ENCODE measurements around the gene COL2A1.

Gene COL2A1

DNA sequence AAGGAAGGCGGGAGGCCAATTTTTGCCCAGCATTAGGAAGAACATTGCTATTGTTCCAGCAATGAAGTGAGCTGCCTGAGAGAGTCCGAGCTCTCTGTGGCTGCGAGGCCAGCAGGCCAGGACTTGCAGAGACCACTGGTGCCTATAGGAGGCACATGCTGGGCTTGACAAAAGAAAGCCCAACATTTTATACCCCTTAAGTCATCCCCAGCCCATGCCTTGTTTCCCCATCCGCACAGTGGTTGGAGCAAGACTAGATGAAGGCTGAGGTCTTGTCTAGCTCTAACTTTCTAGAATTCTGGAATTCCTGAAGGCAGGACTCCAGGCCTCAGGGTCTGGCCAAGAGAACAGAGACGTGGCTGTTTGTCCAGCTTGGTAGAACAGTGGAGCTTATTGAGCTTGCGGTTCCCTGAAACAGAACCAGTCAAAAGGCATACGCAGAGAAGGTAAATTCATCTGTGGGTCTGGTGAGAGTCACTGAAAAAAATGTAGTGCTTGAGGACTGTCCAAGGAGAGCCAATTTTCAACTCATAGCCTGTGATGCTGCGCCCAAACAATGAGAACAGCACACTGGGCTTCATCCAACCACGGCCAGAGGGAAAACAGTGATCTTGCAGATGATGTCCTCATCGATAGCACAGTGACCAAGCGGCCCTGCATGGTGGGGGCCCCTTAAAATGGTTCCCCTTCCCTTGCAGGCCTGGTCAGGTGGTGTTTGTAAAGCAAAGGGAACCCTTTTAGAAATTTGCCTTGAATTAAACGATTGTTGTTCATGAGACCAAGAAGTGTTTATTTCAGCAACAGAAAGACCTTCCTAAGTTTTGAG, 27.1 kb upstream of the COL2A1 start:
- in situ Hi-C loops (cut with MboI; ENCODE audit: low sequenced_read_pairs): no loop called here

DNA sequence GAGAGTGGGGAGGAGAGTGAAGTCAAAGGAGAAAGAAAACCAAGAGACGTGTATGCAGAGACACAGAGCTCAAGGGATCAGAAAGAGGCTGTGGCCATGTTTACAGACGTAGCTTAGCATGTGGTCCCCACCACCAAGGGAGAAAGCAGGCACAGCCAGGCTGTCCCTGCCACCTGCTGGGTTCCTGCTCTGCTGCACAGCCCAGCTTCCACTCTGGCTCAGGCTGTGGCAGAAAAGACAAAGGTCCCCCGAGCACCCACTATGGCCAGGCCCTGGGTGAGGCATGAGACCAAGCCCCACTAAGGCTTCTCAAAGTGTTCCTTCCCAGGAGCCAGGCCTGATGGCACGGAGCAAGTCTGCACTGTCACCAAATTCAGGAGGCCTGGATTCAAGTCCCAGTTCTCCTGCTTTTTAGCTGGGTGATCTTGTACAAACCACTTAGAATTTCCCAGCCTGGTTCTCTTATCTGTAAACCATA, 25.9 kb upstream of the COL2A1 start:
- in situ Hi-C loops (cut with MboI; ENCODE audit: low sequenced_read_pairs): no loop called here

DNA sequence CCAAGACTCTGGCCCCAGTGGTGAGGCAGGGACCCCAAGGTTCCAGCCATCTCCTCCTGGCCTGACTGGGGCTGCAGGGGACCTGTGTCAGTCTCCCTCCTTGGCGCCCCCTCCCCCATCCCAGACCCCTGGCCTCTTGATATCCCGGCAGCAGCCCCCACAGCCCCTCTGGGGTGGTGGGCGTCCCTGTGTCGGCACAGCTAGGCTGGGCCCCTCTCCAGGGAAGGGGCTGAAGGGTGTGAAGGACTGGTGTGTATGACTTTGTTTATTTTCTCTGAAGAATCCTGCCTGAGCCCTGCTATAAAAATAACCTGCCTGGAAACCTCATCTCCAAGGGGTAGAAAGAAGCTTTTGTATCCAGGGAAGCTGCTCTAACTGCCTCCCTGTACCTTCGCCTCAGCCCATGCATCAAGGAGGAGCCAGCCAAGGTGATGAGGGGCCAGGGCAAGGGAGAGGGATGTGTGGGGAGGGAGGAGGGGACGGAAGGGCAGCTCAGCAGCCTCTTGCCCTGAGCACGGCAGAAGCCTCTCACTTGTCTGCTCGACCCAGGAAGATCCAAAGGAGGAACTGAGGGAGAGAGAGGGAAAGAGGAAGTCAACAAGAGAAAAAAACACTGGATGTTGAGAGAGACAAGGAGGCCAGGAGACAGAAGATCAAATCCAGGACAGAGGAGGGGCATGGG, 25.4 kb upstream of the COL2A1 start:
- in situ Hi-C loops (cut with MboI; ENCODE audit: low sequenced_read_pairs): no loop called here

DNA sequence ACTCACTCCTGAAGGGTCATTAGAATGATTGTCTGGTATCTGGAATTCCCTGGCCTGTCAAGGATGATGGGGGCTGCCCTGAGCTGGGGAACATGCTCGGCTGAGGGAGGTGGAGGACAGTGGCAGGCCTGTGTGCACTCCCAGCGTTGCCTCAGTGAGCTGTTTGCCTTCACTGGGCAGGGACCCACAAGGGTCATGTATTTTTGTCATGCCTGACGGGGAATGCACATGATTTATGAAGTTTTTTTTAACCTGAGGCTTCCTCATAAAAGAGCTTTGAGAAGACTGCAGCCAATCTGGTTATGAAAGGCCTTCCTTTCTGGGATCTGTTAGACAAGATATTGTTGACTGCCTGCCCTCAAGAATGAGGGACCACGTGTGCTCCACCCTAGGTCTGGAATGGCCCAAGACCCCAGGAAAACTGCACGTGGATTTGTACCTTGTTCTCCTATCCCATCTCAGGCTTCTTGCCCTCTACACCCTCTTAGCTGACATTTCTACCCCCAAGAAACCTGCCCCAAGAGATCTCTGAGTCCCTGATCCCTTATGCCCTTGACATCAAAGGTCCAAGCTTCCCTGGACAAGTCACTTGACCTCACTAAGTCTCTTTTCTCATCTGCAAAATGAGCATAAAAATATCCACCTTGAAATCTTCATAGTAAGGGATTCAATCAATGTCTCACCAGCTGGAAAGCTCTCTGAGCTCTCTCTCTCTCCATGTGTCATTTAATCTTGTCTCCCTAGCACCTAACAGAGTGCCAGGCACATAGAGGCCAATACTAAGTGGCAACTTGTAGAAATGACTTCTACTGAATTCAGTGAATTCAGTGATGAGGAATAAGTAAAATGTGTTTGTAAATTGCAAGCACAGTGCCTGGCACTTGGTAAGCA, 24.5 kb upstream of the COL2A1 start:
- in situ Hi-C loops (cut with MboI; ENCODE audit: low sequenced_read_pairs): no loop called here

DNA sequence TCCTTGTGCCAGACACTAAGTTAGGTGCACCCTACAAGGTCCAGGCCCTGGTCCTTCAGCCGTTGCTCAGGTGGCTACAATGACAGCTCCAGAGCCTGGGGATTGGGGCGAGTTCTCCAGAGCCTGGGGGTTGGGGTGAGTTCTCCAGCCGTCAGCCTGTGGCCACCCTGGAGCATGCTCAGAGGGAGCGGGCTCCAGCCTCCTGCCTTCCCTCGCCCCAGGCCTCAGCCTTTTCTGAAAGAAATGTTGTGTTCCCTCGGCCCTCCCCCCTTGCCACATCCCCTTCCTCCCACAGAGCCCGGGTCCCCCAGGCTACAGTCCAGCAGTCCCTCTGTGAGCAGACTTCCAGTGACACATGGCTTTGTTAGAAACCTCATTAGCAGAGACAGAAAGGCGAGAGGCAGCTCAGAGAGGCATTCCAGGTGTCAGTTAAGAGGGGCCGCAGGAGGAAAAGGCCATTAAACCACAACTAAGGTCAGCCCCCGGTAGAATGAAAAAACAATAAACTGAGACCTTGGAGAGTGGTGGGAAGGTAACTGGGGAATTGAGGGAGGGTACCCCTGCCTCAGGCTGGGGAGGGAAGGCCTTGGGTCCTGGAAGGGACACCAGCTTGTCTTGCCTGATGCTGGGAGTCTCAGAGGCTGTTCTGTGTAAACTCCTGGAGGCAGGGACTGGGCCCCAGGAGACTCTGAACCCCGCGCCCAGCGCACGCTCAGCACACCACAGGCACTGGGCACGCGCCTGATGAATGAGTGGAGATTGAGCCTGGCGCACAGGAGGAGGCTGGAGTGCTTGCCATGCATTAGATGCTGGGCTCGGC, 23.1 kb upstream of the COL2A1 start:
- in situ Hi-C loops (cut with MboI; ENCODE audit: low sequenced_read_pairs): no loop called here

DNA sequence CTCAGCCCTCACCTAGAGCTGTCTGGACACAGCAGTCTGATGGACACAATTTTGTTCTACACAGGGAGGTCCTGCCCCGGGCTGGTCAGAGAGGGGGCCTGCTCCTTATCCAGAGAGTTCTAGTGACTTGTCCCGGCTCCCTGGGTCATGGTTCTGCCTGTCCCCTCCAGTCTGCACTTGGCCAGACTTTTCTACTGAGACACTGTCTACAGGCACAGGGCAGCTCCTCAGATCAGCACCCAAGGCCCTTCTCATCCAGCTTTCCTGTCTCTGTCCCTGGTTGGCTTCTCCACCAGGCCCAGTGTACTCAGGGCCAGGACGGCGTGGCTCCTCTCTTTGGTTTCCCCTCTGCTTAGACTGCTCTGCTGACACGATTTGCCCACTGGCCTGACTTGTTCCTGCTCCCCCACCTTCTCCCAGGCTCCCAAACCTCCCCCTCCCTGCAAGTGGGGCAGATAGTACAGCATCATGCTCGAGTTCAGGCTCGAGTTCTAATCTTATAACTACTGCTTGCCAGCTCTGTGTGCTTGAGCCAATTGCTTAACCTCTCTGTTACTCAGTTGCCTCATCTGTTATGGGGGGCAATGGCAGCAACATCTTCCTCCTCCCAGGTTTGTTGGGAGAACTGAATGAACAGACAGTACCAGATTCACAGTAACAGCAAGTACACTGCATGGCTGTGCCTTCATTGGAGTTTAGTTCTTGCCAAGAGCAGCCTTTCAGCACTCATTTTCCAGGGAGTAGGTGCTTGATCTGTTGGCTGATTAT, 22.0 kb upstream of the COL2A1 start:
- in situ Hi-C loops (cut with MboI; ENCODE audit: low sequenced_read_pairs): no loop called here

DNA sequence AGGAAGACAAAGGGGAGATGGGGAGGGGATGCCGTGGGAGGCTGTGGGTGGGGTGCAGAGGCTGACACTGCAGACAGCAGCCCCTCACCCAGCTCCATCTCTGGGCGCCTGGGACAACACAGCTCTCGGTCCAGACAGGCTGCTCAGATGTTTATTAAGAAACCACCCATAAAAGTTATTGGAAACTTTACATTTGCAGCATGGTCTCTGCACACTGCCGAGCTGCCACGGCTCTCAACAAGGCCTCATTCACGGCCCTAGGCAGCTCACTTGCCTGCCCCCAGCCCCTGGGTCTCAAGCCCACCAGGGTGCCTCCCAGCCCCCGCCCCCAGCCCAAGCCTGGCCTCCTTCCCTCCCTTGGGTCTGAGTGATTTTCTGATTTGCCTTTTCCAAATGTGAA, 21.0 kb upstream of the COL2A1 start:
- in situ Hi-C loops (cut with MboI; ENCODE audit: low sequenced_read_pairs): no loop called here

DNA sequence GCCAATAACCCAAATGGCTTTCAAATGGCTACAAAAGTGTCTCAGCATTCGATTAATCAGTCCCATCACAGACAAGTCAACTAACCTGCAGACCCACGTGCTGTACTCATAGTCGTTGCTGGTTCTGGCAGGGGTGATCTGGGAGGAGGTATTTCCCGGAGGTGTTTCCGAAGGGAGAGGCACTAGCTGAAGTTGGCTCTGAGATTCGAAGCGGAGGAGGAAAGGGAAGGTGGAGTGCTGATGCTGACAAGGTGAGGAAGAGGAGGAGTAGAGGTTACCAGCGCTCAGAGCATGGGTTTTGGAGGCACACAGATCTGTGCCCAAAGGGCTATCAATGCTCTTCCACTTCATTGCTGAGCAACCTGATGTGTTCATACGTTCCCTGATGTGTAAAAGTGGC, 20.5 kb upstream of the COL2A1 start:
- in situ Hi-C loops (cut with MboI; ENCODE audit: low sequenced_read_pairs): no loop called here

DNA sequence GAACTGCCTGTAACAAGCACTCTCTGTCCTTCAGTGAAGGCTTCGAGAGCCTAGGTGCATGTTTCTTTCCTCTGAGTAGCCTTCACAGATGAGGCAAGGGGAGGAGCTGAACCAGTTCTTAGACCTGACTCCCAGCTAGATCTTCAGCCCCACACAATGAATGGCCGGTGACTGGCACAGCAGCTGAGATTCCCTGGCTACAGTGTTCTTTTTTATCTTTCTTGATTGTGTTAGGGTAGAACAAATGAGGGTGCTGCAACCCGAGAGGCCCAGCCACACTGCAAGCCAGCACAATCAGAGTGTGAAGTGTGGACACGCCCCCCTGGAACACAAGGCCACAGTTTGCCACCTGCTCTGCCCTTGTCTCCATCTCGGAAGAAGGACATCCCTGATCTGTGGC, 19.1 kb upstream of the COL2A1 start:
- in situ Hi-C loops (cut with MboI; ENCODE audit: low sequenced_read_pairs): no loop called here

DNA sequence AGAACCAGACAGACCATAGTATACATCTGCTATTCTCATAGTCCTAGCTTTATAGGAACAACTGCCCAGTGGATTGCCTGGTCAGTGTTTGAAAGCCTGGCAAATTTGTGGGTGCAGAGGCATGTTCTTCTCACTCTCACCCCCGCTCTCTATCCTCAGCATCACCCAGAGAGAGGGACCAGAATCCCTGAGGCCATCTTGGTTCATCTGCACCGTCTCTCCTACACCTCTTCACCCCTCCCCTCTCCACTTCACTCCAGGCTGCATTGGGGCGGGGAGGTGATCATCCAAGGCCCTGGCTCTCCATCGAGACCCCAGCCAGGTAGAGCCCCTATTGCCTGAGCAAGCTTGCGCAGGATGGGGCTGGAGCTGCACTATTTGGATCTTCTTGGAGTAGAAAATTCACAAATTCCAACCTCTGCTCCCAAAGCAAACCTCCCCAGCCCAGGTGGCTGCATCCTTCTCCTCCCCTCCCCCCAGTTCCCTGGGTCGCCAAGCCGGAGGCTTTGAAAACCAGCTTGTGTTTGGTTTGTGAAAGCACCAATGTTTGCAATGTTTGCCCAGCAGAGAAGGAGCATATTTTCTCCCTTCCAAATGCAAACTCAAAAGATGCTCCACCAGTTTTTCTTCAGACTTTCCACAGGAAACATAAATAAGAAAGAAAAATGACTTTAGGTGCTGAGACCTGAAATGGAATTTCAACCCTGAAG, 18.6 kb upstream of the COL2A1 start:
- in situ Hi-C loops (cut with MboI; ENCODE audit: low sequenced_read_pairs): no loop called here

DNA sequence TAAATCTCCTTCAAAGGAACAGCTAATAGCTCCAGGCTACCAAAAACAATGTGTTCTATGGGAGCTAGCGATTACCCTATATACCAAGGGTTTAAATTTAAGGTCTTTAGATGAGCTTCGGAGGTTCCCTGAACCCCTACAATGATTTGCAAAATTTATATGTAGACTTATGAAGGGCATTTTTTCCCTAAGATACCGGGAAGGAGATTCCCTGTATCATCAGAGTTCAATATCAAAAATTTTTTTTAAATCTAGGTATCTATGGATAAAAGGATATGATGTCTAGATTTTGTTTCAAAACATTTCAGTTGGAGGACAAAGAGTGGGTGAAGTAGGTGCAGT, 17.9 kb upstream of the COL2A1 start:
- in situ Hi-C loops (cut with MboI; ENCODE audit: low sequenced_read_pairs): no loop called here

DNA sequence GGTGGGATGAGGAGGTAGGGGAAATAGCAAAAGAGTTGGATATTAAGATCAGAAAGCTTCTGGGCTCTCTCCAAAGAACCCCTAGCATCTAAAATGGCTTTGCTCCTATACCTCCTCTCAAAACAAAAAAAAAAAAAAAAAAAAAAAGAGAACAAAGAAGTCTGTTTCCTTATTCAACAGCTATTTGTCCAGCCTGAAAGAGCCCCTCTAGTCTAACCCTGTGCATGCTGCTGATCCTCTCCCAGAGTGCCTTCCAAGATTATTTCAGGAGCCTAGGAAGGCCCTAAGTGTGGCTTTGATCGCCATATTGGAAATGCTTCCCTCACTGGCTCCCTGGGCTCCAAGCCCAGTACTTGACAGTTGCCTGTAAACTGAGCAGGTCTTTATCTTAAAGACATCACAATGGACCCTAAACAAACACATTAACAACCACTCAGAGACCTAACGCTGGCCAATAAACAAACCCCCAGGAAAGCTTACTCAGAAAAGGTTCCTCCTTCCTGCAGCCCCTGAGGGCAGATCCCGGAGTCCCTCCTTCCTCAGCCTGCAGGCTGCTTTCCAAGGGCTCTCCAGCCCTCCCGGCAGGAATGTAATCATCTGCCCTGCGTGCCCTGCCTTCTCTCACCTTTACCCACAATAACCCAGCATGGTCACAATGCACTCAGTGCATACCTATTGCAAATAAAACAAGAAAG, 17.4 kb upstream of the COL2A1 start:
- in situ Hi-C loops (cut with MboI; ENCODE audit: low sequenced_read_pairs): no loop called here

DNA sequence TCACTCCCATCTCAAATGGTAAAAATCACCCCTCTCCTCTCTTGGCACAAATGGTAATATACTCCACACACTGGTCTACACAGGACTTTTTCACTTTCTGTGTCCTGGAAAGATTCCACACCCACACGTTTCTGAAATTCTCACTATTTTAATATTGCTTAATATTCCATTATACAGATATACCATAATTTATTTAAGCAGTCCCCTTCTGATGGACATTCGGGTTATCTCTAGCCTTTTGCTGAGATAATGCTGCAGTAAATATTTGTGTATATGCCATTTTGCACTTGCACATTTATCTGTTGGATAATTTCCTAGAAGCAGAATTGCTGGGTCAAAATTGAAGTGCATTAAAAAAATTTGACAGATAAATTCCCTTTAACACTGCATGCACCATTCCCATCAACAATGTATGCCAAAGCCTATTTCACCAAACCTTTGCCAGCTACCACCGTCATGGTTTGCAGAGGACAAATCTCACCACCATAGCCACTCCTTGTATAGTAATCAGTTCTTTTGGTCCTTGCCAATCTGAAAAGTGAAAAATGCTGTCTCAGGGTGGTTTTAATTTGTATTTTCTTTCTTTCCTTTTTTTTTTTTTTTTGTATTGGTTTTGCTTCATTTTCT, 15.5 kb upstream of the COL2A1 start:
- in situ Hi-C loops (cut with MboI; ENCODE audit: low sequenced_read_pairs): no loop called here

DNA sequence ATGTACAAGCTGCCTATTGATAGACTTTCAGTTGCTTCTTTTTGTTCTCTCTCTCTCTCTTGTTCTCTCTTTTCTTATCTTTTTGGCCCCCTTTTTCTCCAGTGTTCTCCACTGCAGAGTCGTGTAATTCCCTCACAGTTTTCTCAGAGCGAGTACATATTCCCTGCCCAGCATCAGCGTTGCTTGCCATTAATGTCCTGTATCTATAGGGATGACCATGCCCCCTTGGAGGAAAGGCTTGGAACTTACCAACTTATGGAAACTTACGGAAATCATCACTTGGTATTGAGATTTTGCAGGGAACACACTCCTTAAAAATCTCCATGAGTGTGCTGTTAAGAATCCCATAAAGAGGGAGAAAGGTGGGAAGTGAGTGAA, 14.3 kb upstream of the COL2A1 start:
- in situ Hi-C loops (cut with MboI; ENCODE audit: low sequenced_read_pairs): no loop called here

DNA sequence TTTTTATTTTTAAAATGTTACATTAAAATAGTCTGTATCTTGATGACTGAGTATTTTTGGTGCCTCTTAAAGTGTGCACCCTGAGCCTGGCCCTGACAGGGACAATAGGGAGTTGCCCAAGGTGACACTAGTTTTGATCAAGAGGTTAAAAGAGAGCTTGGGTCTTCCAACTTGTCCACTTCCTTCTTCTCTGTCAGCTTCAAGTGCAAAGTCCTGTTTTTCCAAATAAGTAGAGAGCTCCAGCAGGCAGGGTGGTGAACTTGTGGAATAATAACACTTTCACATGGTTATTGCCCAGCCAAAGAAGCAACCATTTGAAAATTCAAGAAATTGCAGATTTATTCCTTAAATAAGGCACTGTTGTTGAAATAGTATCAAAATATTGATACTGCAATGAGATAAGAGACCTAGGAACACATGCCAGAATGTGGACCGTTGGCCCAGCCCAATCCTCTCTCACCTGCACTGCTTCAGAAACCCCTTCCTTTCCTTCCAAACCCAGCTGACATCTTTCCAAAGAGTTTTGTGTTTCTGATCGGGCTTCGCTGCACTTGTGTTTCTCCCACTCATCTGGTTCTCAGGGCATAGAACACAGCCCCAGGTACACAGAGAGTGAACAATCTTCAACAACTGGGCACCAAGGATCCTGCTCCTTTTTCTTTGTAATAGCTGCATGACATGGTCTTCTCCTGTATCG, 13.8 kb upstream of the COL2A1 start:
- in situ Hi-C loops (cut with MboI; ENCODE audit: low sequenced_read_pairs): no loop called here

DNA sequence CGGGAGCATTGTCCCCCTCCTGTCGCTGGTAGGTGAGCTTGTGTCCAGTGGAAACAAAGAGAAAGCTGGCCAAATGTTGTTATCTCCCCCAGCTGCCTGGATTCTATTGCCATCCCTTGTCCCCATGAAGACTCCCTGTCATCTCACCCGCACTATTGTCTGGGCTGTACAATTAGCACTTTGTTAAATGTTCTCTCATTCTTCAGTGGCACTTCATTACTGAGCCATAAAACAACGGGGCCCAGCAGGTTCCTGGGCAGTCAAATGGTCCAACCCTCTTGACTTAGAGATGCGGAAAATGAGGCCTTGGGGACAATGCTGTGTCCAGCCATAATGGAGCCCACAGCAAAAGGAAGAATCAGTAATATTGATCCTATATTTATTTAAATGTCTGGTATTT, 13.2 kb upstream of the COL2A1 start:
- in situ Hi-C loops (cut with MboI; ENCODE audit: low sequenced_read_pairs): no loop called here

DNA sequence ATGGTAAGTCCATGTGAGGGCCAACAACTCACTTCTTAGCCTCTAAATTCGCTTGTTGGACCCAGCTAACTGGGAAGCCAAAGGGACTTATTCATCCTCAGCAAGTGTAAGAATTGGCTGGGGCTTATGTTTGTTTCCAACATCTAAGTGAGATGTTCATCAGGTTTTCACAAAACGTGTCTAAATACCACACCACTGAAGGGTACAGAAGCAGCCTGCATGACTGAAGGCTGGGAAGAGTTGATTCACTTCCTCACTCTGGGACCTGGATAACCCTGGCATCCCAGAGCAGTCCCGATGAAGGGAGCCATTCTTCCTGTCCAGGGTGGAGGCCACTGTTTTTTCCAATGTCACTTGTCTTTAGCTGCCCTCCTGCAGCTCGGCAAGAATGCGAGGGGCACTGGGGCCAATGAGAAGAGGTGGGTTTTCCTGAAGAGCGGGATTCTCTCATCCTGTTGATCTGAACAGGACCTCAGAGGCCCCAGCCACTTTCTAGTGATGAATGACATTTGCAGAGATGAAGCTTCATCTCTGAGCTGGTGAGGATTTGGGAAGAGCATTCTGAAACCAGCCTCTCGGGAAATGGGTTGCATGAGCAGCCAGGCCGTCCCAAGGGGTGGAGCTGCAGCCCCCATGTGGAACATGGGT, 12.2 kb upstream of the COL2A1 start:
- in situ Hi-C loops (cut with MboI; ENCODE audit: low sequenced_read_pairs): no loop called here

Data from HL-60/S4 treated with phorbol 12-myristate 13-acetate at 8.2 ng/mL for 4 days and 3 days (cell line).